Activated T-cell treated with anti-CD3 and anti-CD28 coated beads for 24 hours (primary cell): Measurements from ENCODE around the gene GUCY1A1.

Source experiments
- DNase-seq: peaks from one replicate; pipeline ENCODE4 v3.0.0-alpha.2; 2020; ENCODE audit warnings: low read depth

GUCY1A1 gene

GRCh38 chr4:155658681-155659064 lies 8.0 kb upstream of the GUCY1A1 start:
- no peak for DNase-seq

GRCh38 chr4:155659176-155659575 lies 7.5 kb upstream of the GUCY1A1 start:
- no peak for DNase-seq

GRCh38 chr4:155660436-155660835 lies 6.2 kb upstream of the GUCY1A1 start:
- DNase-seq = no peak

- DNase-seq = no peak
These were observed 1.6 kb upstream of the GUCY1A1 start for GRCh38 chr4:155665054-155665453.

- DNase-seq = no peak
These were observed 547 bp downstream of the GUCY1A1 start for GRCh38 chr4:155667222-155667567.

GRCh38 chr4:155667568-155668511 lies 1.2 kb downstream of the GUCY1A1 start:
- no peak for DNase-seq

GRCh38 chr4:155668707-155669220 lies 2.1 kb downstream of the GUCY1A1 start:
- no peak for DNase-seq

GRCh38 chr4:155672342-155672741 lies 5.7 kb downstream of the GUCY1A1 start:
- no peak for DNase-seq

GRCh38 chr4:155673453-155673979 lies 6.9 kb downstream of the GUCY1A1 start:
- no peak for DNase-seq

GRCh38 chr4:155674669-155675071 lies 8.0 kb downstream of the GUCY1A1 start:
- no peak for DNase-seq

GRCh38 chr4:155675709-155676429 lies 9.2 kb downstream of the GUCY1A1 start:
- DNase-seq = no peak

GRCh38 chr4:155676430-155676825 lies 9.8 kb downstream of the GUCY1A1 start:
- no peak for DNase-seq

- no peak for DNase-seq
These were observed 11.4 kb downstream of the GUCY1A1 start for GRCh38 chr4:155678011-155678410.

- DNase-seq = no peak
These were observed 12.7 kb downstream of the GUCY1A1 start for GRCh38 chr4:155679343-155679742.

- no peak for DNase-seq
These were observed 15.2 kb downstream of the GUCY1A1 start for GRCh38 chr4:155681886-155682285.

GRCh38 chr4:155684423-155684822 lies 17.8 kb downstream of the GUCY1A1 start:
- DNase-seq = no peak

GRCh38 chr4:155684892-155685541 lies 18.4 kb downstream of the GUCY1A1 start:
- no peak for DNase-seq

- no peak for DNase-seq
These were observed 20.8 kb downstream of the GUCY1A1 start for GRCh38 chr4:155687380-155687982.

- DNase-seq = no peak
These were observed 21.6 kb downstream of the GUCY1A1 start for GRCh38 chr4:155688211-155688610.

GRCh38 chr4:155688860-155689259 lies 22.2 kb downstream of the GUCY1A1 start:
- no peak for DNase-seq

GRCh38 chr4:155690044-155690837 lies 23.6 kb downstream of the GUCY1A1 start:
- no peak for DNase-seq
